Measurements from ENCODE around the gene IFIH1. TPM values are rescaled to one million over a fixed set of nuclear protein-coding genes. Genes with fewer than 3 reads are reported as not detected.

Gene IFIH1
- total RNA-seq, 1 experiment from 2014 or later = not detected

- in situ Hi-C loops (cut with HindIII; ENCODE audit: low sequenced_read_pairs) = no loop called here
- DNase-seq (ENCODE audit: low spot score) = no peak
These were observed 85.8 kb downstream of the IFIH1 start for GRCh38 chr2:162232671-162233070.

DNA sequence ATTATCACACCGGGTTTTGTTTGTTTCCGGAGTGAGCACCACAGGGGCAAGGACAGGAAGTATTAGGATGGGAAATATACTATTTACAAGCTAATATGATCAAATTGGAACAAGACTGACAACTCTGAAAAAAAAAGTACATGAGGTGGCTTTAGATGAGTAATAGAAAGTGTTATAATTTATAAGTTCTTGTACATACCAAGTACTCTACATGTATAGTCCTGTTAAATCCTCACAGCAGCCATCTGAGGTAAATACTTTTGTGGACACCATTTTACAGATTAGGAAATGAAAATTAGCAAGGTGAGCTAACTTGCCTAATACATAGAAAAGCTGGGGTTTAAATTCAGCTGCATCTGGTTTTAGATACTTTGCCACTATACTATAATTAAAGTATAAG lies 86.5 kb downstream of the IFIH1 start:
- DNase-seq (ENCODE audit: low spot score) = no peak
- in situ Hi-C loops (cut with HindIII; ENCODE audit: low sequenced_read_pairs) = no loop called here

- in situ Hi-C loops (cut with HindIII; ENCODE audit: low sequenced_read_pairs) = no loop called here
- DNase-seq (ENCODE audit: low spot score) = no peak
These were observed 87.7 kb downstream of the IFIH1 start for GRCh38 chr2:162230761-162231160.

DNA sequence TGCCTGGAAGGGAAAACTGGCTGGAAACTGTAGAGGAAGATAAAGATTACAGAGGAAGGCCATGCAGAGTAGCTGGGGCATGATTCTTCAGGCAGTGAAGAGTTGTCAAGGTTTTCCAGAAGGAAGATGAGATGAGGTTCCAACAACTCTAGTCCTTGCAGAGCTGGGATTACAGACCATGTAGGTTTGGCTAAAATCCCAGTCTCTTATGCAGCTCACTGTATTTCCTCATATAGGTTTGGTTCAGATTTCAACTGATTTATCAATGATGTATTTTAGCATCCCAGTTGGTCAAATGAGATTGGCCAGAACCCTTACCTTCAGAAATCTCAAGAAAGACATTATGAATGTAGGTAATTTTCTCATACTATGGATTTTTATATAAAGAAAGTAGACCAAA lies 91.6 kb downstream of the IFIH1 start:
- in situ Hi-C loops (cut with HindIII; ENCODE audit: low sequenced_read_pairs) = no loop called here

DNA sequence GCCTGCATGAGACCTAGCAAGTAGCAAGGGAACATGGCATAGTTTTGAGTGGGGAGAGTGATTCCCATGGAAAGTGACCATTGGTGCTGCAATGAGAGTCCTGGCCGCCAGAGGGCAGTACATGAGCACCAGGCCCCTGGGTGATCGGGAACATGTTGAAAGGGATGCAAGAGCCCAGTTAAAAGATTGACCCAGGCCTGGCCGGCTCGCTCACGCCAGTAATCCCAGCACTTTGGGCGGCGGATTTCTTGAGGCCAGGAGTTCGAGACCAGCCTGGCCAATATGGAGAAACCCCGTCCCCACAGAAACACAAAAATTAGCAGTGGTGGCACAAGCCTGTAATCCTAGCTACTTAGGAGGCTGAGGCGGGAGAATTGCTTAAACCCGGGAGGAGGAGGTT lies 97.4 kb downstream of the IFIH1 start:
- peak; percentile 33 for DNase-seq (ENCODE audit: low spot score)
- in situ Hi-C loops (cut with HindIII; ENCODE audit: low sequenced_read_pairs) = no loop called here

More for the DNA sequence above, 91.6 kb downstream of the IFIH1 start:
- no peak for DNase-seq (ENCODE audit: low spot score)

- in situ Hi-C loops (cut with HindIII; ENCODE audit: low sequenced_read_pairs) = no loop called here
- DNase-seq (ENCODE audit: low spot score) = no peak
These were observed 98.1 kb downstream of the IFIH1 start for GRCh38 chr2:162220368-162220767.

DNA sequence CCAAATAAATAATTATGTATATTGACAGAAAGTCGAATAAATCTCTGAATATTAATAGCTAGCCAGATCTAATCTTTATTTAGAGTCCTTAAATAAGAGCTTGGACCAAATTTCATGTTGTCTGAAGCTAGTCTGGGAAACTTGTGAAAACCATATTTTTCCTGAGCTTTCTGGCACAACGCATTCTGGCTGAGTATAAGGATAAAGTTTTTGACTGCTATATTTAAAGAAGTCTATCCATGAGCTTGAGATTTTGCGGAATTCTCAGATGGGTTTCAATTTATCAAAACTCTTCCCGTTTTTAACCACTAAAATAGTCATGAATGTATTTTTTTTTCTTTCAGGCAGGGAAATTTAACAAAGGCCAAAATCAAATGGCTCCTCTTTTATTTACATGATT lies 99.1 kb downstream of the IFIH1 start:
- DNase-seq (ENCODE audit: low spot score) = no peak
- in situ Hi-C loops (cut with HindIII; ENCODE audit: low sequenced_read_pairs) = no loop called here

- in situ Hi-C loops (cut with HindIII; ENCODE audit: low sequenced_read_pairs) = no loop called here
- no peak for DNase-seq (ENCODE audit: low spot score)
These were observed 100.9 kb downstream of the IFIH1 start for GRCh38 chr2:162217598-162217997.

Other genes starting within 250 kb of the IFIH1 start
- gene DPP4, start 244.5 kb downstream of the IFIH1 start, total RNA-seq (2014; rRNA removed; shearing (Covaris generic)) = not detected in 2 replicates
- gene GCG, start 166.4 kb downstream of the IFIH1 start, total RNA-seq (2014; rRNA removed; shearing (Covaris generic)) = not detected in 2 replicates
- not detected in 2 replicates for gene FAP, start 75.2 kb downstream of the IFIH1 start, total RNA-seq (2014; rRNA removed; shearing (Covaris generic))
- gene GCA, start 25.4 kb upstream of the IFIH1 start, total RNA-seq (2014; rRNA removed; shearing (Covaris generic)) = 0.54 TPM in 1 of 2 replicates, not detected in the other